ENCODE measurements around the gene PTGFRN.

DNA sequence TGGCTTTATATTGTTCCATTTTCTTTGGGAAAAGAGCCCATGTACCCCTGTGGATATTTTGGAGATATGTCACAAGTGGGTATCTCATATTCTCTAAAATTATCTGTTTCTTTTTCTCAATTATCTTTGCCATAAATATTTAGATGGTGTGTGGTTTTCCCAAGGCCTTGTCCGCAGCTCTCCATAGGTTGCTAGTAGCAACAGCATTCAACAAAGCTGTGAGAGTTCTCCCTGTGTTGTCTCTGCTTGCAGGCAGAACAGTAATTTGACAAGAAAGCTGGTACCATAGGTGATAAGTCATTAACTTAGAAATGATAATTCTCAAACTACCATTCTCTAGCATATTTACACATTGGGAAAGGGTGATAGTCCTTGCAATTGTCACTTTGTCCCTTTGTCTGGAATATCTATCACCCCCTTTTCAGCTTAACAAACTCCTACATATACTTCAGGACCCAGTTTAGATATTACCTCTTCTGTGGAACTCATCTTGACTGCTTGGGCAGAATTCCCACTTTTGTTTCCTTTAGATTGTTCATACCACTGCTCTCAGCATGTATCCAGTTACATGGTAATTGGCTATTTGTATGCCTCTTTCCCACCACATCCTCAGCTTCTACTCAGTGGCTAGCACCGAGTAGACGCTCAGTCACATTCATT, 100.7 kb downstream of the PTGFRN start:
- TF ChIP-seq, protein P1, sequence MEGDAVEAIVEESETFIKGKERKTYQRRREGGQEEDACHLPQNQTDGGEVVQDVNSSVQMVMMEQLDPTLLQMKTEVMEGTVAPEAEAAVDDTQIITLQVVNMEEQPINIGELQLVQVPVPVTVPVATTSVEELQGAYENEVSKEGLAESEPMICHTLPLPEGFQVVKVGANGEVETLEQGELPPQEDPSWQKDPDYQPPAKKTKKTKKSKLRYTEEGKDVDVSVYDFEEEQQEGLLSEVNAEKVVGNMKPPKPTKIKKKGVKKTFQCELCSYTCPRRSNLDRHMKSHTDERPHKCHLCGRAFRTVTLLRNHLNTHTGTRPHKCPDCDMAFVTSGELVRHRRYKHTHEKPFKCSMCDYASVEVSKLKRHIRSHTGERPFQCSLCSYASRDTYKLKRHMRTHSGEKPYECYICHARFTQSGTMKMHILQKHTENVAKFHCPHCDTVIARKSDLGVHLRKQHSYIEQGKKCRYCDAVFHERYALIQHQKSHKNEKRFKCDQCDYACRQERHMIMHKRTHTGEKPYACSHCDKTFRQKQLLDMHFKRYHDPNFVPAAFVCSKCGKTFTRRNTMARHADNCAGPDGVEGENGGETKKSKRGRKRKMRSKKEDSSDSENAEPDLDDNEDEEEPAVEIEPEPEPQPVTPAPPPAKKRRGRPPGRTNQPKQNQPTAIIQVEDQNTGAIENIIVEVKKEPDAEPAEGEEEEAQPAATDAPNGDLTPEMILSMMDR (IDR thresholded peaks at IDR 0.05), result no peak
- TF ChIP-seq ZFX (IDR thresholded peaks at IDR 0.05; ENCODE audit: borderline replicate concordance), result no peak

All from 22Rv1 (cell line).